NCI-H446 (cell line): ENCODE data around the gene HOXC10.

Source experiments
- DNase-seq, 2 experiments: peaks; one replicate each; lab custom pipeline; 2025; lab: John Stamatoyannopoulos, UW

HOXC10 gene

GRCh38 chr12:53991077-53991460, 6.1 kb downstream of the HOXC10 start:
- DNase-seq, result peak in 1 of 2 experiments; percentile 18

- no peak for DNase-seq
Observed at GRCh38 chr12:53992377-53992889, 7.5 kb downstream of the HOXC10 start.

GRCh38 chr12:53993162-53994008, 8.4 kb downstream of the HOXC10 start:
- DNase-seq, result no peak

- DNase-seq, result no peak
Observed at GRCh38 chr12:53994009-53994263, 9.0 kb downstream of the HOXC10 start.

- DNase-seq, result no peak
Observed at GRCh38 chr12:53994264-53995001, 9.5 kb downstream of the HOXC10 start.

DNA sequence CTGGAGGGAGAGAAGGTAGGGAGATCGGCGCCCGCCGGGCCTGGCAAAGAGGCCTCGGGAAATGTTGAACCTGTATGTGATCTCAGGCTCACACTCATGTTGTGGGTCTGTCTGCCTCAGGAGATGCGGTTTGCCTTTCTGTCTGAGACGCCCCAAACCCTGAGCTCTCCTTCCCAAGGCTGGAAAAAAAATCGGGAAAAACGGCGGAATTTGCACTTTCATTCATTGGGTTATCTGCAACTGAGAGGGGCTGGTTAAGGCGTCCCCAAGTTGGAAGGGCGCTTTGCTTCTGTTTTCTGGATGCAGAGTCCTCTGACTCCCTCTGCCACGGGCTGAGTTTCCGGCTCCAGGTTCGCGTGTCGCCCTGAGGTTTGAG, 10.0 kb downstream of the HOXC10 start:
- no peak for DNase-seq

GRCh38 chr12:53995378-53996239, 10.7 kb downstream of the HOXC10 start:
- no peak for DNase-seq

GRCh38 chr12:53996240-53997203, 11.6 kb downstream of the HOXC10 start:
- DNase-seq, result no peak

- no peak for DNase-seq
Observed at GRCh38 chr12:53997204-53998109, 12.5 kb downstream of the HOXC10 start.

DNA sequence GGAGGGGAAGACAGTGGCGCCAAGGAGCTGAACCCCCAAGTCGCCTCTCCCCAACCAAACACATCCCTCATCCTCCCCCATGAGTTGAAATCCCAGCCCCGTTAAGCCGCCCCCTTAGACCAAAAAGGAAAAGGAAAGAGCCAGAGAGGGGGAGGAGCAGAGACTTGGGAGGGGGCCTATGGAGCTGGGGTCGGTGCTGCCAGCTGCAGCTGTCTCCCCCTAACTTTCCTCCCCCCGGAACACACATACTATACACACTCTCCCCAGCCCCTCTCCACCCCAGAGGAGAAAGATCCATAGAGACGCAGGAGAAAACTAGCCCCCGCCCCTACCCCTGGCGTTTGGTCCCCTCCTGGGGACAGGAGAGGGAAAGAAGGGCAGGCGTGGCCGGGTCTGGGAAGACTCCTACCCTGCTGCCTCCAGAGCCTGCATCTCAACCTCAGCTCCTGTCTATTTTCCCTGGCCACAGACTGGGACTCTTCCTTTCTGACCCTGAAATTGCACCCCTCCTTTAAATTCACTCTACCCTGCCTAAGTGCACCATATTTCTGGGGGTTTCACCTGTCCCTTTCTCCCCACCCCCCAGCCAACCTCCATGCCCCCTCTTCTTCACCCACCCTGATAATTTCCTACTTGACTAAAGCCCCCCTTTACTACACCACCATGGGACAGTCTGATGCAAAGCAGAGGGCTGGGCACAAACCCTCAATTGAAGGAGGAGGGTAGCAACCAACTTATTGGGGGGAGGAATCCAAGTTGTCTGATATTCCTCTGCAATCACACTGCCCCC, 13.4 kb downstream of the HOXC10 start:
- no peak for DNase-seq

- no peak for DNase-seq
Observed at GRCh38 chr12:53998900-53999236, 13.9 kb downstream of the HOXC10 start.

DNA sequence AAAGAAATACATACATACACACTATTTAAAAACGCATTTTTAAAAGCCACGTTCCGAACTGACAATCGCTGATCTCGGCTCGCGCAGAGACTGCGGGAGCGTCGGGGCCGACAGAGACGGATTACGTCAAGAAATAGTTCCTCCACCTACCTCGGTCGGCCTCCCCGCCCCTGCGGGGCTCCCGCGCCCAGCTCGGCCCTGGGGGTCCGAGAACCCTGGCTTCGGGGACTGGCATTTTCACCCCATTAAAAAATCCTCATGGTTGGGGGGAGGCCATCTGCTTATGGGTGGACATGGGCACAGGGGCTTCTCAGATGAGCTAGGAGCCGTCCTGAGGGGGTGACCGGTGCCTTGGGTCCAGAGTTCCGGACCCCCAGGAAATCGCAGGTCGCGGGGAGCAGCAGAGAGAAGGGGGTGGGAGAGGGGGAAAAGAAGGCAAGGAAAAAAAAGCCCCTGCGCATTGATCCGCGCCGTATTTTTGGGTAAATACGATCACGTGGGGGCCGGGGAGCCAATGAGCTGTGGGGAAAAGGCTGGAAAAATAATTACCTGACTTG, 14.7 kb downstream of the HOXC10 start:
- peak; percentile 59 to 76 for DNase-seq

- no peak for DNase-seq
Observed at GRCh38 chr12:54000116-54001114, 15.5 kb downstream of the HOXC10 start, which contains the start of gene HOXC9. Gene HOXC9, plus strand, starts transcription at chr12:54000161. Its CDS starts 28 bp downstream, at chr12:54000189.

GRCh38 chr12:54001283-54002187, 16.6 kb downstream of the HOXC10 start:
- DNase-seq, result no peak

- DNase-seq, result no peak
Observed at GRCh38 chr12:54002278-54002914, 17.4 kb downstream of the HOXC10 start.

DNA sequence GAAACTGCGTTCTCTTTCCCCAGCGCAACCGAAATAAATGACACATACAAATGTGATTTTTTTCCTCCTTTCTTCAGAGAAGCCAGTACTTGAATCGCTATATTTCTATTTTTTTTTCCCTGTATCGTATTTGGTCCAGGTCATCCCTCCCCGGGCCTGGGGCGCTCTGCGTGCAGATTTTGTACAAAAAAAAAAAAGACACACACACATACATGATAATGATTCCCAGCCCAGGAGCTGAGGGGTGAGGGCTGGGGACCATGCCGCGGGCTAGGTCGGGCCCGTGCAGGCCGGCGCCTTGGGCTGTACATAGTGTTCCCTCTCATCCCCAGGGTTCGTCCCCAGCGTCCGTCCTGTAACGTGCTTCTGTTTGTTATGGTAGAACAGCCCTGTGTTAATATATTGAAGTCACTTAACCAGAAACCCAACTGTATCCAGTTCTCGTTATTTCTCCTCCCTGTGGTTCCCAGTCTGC, 18.0 kb downstream of the HOXC10 start:
- DNase-seq, result no peak
